Upper lobe of left lung (tissue), 6 donors: ENCODE measurements around the gene SYNCRIP. TPM values are rescaled to one million over a fixed set of nuclear protein-coding genes. Genes with fewer than 3 reads are reported as not detected.

ENCODE experiments used
- ATAC-seq, 2 donors: fragments of 200-7000 bp; cut with Tn5 transposase; one replicate each; pipeline ENCODE4 v1.9.1; 2022; ENCODE audit warnings: mild to moderate bottlenecking in 2 of 2, moderate library complexity in 2 of 2; ENCODE audit not compliant: low FRiP score in 2 of 2
- DNase-seq, 2 donors: peaks; one replicate each; pipeline ENCODE4 v3.0.0-alpha.2; 2019 to 2020
- H3K27ac ChIP-seq, 4 donors: fragments of 200-600 bp; sonication (generic); one replicate each; pipeline ENCODE4 v1.5.1; 2016 to 2019
- H3K27me3 ChIP-seq, 4 donors: fragments of 200-600 bp; sonication (generic); one replicate each; pipeline ENCODE4 v1.5.1; 2017 to 2019
- H3K36me3 ChIP-seq, 4 donors: fragments of 200-600 bp; sonication (generic); one replicate each; pipeline ENCODE4 v1.5.1; 2016 to 2019
- H3K4me1 ChIP-seq, 4 donors: fragments of 200-600 bp; sonication (generic); one replicate each; pipeline ENCODE4 v1.5.1; 2018 to 2019
- H3K4me3 ChIP-seq, 4 donors: fragments of 200-600 bp; sonication (generic); one replicate each; pipeline ENCODE4 v1.5.1; 2017 to 2019; ENCODE audit warnings: mild to moderate bottlenecking in 2 of 4, moderate library complexity in 1 of 4
- H3K9me3 ChIP-seq, 4 donors: fragments of 200-600 bp; sonication (generic); one replicate each; pipeline ENCODE4 v1.5.1; 2018 to 2019
- EP300 ChIP-seq, 4 donors: sonication (generic); formaldehyde crosslinking; IDR thresholded peaks; one replicate each; pipeline ENCODE4 v1.5.1; 2017; ENCODE audit warnings: antibody characterized with exemption in 4 of 4, control low read depth in 2 of 4
- POLR2A ChIP-seq, 4 donors: fragments of 450-650 bp; IDR thresholded peaks; one replicate each; pipeline ENCODE4 v1.5.1; 2016 to 2017; ENCODE audit warnings: antibody characterized with exemption in 4 of 4, mild to moderate bottlenecking in 2 of 4
- POLR2AphosphoS5 ChIP-seq, 2 donors: sonication (generic); formaldehyde crosslinking; IDR thresholded peaks; one replicate each; pipeline ENCODE4 v1.5.1; 2017; ENCODE audit warnings: antibody characterized with exemption in 2 of 2
- WGBS, 2 donors: methylation state at CpG; one replicate each; pipeline ENCODE4 v1.1.5; 2017 to 2018; 5-methylcytosine and 5-hydroxymethylcytosine counted together
- total RNA-seq, 6 donors: library from RNA; depleted of rRNA in 4 of 6; stranded (reverse); fragments of >200 nt in 4 of 6; gene quantifications; one replicate each; pipeline versions ENCODE4 v1.1.0 to v1.2.1, GENCODE V29; 2016 to 2021
- TF ChIP-seq, protein P1 (sequence below), 6 experiments: fragments of 450-650 bp in 4 of 6; fragments of 200-600 bp in 2 of 6; sonication (generic) in 2 of 6; IDR thresholded peaks; one replicate each; pipeline ENCODE4 v1.5.1; 2016 to 2019; ENCODE audit warnings: antibody characterized with exemption in 6 of 6
- donor health status: DM: no; HTN: no; CAD: no; lungs with moderate emphysema.
- donor health status: DM: no; HTN: yes; CAD: no; lungs with severe emphysema.

The SYNCRIP gene
- total RNA-seq, 6 donors from 2014 or later, result 30.4 to 87.8 (median 65.1) TPM

GRCh38 chr6:85674604-85675003 is 31.9 kb upstream of the SYNCRIP start:
- Histone ChIP-seq H3K4me1 (peaks cover 16 to 39% (median 32%) of the 10 kb centered on the region in 4 donors), H3K9me3 (no peaks in the 10 kb centered on the region), H3K36me3 (peaks cover 0 to 4% (median 0%) of the 10 kb centered on the region in 4 donors), H3K27ac (peak overlapping the region in 1 of 4 donors; percentile 89), H3K27me3 (no peaks in the 10 kb centered on the region), H3K4me3 (no peak overlapping the region)
- DNase-seq (no peak), ATAC-seq (no peak)
- TF ChIP-seq, protein P1, sequence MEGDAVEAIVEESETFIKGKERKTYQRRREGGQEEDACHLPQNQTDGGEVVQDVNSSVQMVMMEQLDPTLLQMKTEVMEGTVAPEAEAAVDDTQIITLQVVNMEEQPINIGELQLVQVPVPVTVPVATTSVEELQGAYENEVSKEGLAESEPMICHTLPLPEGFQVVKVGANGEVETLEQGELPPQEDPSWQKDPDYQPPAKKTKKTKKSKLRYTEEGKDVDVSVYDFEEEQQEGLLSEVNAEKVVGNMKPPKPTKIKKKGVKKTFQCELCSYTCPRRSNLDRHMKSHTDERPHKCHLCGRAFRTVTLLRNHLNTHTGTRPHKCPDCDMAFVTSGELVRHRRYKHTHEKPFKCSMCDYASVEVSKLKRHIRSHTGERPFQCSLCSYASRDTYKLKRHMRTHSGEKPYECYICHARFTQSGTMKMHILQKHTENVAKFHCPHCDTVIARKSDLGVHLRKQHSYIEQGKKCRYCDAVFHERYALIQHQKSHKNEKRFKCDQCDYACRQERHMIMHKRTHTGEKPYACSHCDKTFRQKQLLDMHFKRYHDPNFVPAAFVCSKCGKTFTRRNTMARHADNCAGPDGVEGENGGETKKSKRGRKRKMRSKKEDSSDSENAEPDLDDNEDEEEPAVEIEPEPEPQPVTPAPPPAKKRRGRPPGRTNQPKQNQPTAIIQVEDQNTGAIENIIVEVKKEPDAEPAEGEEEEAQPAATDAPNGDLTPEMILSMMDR (IDR thresholded peaks at IDR 0.05), result no peak
- TF ChIP-seq EP300 (IDR thresholded peaks at IDR 0.05), result no peak
- TF ChIP-seq POLR2AphosphoS5 (IDR thresholded peaks at IDR 0.05), result no peak
- TF ChIP-seq POLR2A (IDR thresholded peaks at IDR 0.05), result no peak

GRCh38 chr6:85673198-85674139 is 30.8 kb upstream of the SYNCRIP start:
- Histone ChIP-seq H3K27me3 (no peaks in the 10 kb centered on the region), H3K9me3 (no peaks in the 10 kb centered on the region), H3K36me3 (peaks cover 0 to 4% (median 0%) of the 10 kb centered on the region in 4 donors), H3K4me3 (no peak overlapping the region), H3K4me1 (peaks cover 16 to 32% (median 26%) of the 10 kb centered on the region in 4 donors), H3K27ac (no peak overlapping the region)
- DNase-seq (no peak), ATAC-seq (no peak)
- WGBS, 2 donors, result 86 to 93% methylated on average over 4 of the region's 4 CpGs
- TF ChIP-seq, protein P1 (IDR thresholded peaks at IDR 0.05), result no peak
- TF ChIP-seq POLR2AphosphoS5 (IDR thresholded peaks at IDR 0.05) (no peak), EP300 (IDR thresholded peaks at IDR 0.05) (no peak), POLR2A (IDR thresholded peaks at IDR 0.05) (no peak)

DNA sequence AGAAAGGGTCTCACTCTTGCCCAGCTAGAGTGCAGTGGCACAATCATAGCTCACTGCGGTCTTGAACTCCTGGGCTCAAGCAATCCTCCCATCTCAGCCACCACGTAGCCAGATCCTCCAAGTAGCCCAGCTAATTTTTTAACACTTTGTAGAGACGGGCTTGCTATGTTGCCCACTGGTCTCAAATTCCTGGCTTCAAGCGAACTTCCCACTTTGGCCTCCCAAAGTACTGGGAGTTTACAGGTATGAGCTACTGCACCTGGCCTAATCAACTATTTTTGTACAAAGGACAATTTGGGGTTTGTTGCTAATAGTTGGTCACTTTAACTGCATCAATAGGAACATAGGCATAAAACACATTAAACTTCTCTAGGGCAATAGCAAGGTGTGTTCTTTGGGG is 29.9 kb upstream of the SYNCRIP start:
- TF ChIP-seq, protein P1 (IDR thresholded peaks at IDR 0.05), result no peak
- no peak for TF ChIP-seq EP300 (IDR thresholded peaks at IDR 0.05)
- TF ChIP-seq POLR2AphosphoS5 (IDR thresholded peaks at IDR 0.05), result no peak
- TF ChIP-seq POLR2A (IDR thresholded peaks at IDR 0.05), result no peak

GRCh38 chr6:85672050-85672449 is 29.4 kb upstream of the SYNCRIP start:
- Histone ChIP-seq H3K4me3 (no peak overlapping the region), H3K27ac (no peak overlapping the region), H3K36me3 (peaks cover 0 to 4% (median 0%) of the 10 kb centered on the region in 4 donors), H3K4me1 (peaks cover 16 to 29% (median 26%) of the 10 kb centered on the region in 4 donors), H3K9me3 (no peaks in the 10 kb centered on the region), H3K27me3 (no peaks in the 10 kb centered on the region)
- DNase-seq (no peak), ATAC-seq (no peak)
- TF ChIP-seq POLR2A (IDR thresholded peaks at IDR 0.05) (no peak), POLR2AphosphoS5 (IDR thresholded peaks at IDR 0.05) (no peak), EP300 (IDR thresholded peaks at IDR 0.05) (no peak)
- TF ChIP-seq, protein P1 (IDR thresholded peaks at IDR 0.05), result no peak

More for the DNA sequence above, 29.9 kb upstream of the SYNCRIP start:
- ATAC-seq (no peak), DNase-seq (no peak)
- no peak overlapping the region for H3K27ac ChIP-seq
- H3K36me3 ChIP-seq, result peaks cover 0 to 4% (median 0%) of the 10 kb centered on the region in 4 donors
- 93 to 97% methylated on average over 4 of the region's 4 CpGs for WGBS, 2 donors
- H3K4me1 ChIP-seq, result peaks cover 16 to 32% (median 26%) of the 10 kb centered on the region in 4 donors
- H3K9me3 ChIP-seq, result no peaks in the 10 kb centered on the region
- H3K27me3 ChIP-seq, result no peaks in the 10 kb centered on the region
- H3K4me3 ChIP-seq, result no peak overlapping the region
